Left colon (tissue), 2 donors: Measurements from ENCODE around the gene LILRA5. TPM values are rescaled to one million over a fixed set of nuclear protein-coding genes. Genes with fewer than 3 reads are reported as not detected.
"Not testable (repeated sequence)": the region's sequence is repeated elsewhere in the genome, so short reads cannot be mapped to it uniquely, and the experiment has no call there.

Experiments
- ATAC-seq: fragments of 200-7000 bp; cut with Tn5 transposase; one replicate; pipeline ENCODE4 v1.9.1; 2020; ENCODE audit warnings: mild to moderate bottlenecking, moderate library complexity
- DNase-seq, 2 donors: peaks; one replicate each; pipeline ENCODE4 v3.0.0-alpha.2; 2020
- intact Hi-C, 2 donors: fragments of 100-400 bp; cut with DNase I in 1 of 2; cut with micrococcal nuclease in 1 of 2; formaldehyde crosslinking; loops; one replicate each; pipeline versions ENCODE4 v1.11.2 to v1.14.0; 2022; cut with DNase I, micrococcal nuclease
- total RNA-seq, 2 donors: library from RNA; stranded (reverse); fragmentation: NEBNext Ultra II Directional; extraction: Animal tissue kit (Norgen Biotek cat#: 25700); gene quantifications; one replicate each; pipeline ENCODE4 v1.2.1, GENCODE V29; 2021
- donor health status: DM: no; HTN: no; CAD: no.
- donor health status: DM: yes; HTN: yes; CAD: no.

Gene LILRA5
- total RNA-seq, 2 donors from 2014 or later = 0.82 to 2.2 TPM

DNA sequence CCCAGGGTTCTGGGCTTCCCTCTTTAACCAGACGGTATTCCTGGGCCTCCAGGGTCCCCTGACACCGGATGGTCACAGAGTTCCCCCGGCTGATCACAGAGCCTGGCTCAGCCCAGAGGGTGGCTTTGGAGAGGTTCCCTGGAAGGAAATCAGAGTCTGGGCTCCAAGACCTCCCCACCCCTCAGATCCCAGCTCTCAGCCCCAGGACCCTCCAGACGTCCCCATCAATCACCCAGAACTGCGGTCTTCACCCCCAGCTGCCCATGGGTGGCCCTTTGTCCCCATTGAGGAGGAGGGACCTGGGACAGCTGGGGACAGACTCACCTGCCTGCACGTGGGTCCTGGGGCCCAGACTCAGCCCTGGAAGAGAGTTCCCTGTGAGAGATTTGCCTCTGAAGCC lies 955 bp downstream of the LILRA5 start:
- ATAC-seq (no peak), DNase-seq (no peak)
- intact Hi-C loops = no loop called here

DNA sequence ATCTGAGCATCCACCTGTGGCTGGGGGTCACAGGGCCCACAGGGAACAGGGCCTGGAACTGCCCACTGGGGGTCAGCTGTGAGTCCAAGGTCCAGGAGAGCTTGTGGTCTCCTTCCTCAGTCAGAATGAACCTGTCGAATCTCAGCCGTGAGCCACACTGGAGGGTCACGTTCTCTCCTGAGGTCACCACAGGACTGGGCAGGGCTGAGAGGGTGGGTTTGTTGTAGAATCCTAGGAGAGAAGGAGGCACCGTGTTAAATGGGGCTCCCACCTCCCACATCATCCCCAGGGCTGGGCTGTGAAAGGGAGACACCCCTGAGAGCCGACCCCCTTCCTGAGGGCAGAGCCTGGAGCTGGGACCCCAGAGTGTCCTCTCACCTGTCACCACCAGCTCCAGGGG lies 1.5 kb downstream of the LILRA5 start:
- intact Hi-C loops = no loop called here
- ATAC-seq (no peak), DNase-seq (no peak)

DNA sequence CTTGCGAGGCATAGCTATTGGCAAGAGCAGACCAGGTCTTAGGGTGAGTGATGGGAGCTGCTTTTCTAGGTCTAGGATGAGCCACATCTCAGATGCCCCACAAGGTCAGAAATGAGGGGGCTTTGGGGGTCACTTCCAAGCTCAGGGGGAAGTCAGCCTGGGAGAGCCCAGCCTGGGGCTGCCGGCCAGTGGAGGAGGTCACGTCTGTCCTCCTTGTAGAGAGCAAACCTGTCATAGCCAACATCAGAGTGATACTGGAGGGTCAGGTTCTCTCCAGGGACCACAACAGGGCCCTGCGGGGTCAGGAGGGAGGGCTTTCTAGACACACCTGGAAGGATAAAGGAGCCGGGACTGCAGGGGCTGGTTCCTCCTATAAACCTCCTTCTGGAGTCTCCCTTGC lies 2.4 kb downstream of the LILRA5 start:
- intact Hi-C loops = no loop called here
- ATAC-seq (no peak), DNase-seq (no peak)

DNA sequence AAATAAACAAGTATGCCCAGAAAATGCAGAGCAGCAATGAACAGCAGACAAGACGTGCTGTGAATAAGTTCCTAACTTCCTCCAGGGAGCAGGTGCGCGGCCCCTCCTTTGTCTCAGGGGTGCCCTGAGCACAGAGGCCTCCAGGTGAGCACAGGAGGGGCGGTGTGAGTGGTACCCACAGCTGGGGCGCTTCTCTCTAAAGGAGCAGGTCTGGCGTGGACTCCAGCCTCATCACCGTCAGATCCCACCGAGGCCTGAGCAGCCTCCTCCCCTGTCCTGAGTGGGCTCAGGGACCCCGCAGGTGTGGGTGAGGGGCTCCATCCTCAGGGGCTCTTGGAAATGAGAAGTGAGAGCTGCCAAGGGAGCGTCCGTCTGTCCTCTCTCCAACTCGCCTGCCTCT lies 3.2 kb downstream of the LILRA5 start:
- intact Hi-C loops = no loop called here
- ATAC-seq (no peak), DNase-seq (no peak)

DNA sequence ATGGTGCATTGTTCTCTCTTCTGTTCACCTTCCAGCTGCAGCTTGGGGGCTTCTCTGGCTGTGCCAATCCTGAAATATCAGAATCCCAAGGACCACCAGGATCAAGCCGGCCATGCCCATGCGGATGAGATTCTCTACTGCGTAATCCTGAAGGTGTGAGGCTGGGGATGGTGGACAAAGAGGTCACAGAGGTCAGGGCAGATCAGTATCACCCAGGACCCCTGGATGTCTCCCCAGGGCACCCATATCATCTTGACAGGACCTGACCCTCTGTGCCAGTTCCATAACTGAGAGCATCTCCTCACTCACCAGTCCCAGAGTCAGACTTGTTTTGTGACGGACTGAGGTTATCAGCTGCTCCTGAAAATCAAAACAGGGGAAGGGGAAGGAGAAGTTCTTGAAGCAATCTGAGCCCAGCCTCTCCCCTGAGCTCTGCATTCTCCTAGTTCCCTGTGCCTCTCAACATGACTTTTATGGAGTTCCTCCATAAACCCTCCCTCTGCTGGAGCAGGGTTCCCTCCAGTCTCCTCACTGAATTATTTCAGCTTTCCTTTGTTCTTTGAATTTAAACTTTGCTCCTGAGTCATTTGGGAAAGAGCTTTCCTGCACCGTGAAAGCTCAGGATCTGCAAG lies 5.5 kb downstream of the LILRA5 start:
- no peak for DNase-seq
- intact Hi-C loops = no loop called here
- ATAC-seq = no peak

DNA sequence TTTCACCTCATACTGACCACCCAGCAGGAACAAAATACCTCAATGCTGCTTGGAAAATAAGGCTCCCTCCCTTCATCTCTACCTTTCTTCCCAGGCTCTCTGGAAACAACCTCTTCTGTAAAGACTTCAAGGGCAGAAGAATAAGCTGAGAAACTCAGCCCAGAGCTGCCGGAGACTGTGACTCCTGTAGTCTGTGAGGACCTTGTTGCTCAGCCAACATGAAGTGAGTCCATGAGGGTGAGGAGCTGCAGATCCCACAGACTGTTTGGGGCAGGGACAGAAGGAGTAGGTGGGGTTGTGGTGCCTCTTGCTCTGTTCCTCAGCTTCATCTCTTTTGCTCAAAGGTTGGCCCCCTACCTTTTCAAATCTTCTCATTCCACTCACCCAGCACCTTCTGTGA lies 7.8 kb downstream of the LILRA5 start:
- intact Hi-C loops = no loop called here
- DNase-seq = no peak
- no peak for ATAC-seq

DNA sequence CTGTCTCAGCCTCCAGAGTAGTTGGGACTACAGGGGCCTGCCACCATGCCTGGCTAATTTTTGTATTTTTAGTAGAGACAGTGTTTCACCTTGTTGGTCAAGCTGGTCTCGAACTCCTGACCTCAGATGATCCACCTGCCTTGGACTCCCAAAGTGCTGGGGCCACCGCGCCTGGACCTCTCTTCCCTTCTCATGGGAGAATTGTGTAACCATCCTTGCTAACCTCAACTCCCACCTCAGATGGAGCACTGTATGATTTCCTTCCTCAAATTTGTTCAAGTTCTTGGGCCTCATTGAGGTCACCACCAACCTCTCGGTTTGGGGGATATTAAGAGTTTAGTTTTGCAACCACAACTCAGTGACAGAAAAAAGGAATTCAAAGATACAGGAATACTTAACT lies 10.7 kb downstream of the LILRA5 start:
- ATAC-seq (no peak), DNase-seq (no peak)
- intact Hi-C loops = no loop called here

DNA sequence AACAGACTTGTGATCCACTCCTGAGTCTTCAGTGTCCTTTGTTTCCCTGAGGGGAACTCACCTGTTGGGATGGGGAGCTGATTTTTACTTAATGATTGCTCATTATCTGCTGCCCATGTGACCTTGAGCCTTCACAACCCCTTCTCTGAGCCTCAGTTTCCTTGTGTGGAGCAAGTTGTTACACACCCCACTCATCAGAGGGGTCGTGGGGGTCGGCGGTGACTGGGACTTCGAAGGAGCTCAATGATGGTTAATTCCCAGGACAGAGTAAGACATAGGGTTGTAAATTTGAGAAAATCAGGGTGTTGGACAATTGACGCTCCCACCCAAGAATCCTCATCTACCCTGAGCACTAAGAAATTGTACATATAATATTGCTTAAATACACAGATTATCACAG lies 13.5 kb downstream of the LILRA5 start:
- no peak for ATAC-seq
- intact Hi-C loops = no loop called here
- no peak for DNase-seq

DNA sequence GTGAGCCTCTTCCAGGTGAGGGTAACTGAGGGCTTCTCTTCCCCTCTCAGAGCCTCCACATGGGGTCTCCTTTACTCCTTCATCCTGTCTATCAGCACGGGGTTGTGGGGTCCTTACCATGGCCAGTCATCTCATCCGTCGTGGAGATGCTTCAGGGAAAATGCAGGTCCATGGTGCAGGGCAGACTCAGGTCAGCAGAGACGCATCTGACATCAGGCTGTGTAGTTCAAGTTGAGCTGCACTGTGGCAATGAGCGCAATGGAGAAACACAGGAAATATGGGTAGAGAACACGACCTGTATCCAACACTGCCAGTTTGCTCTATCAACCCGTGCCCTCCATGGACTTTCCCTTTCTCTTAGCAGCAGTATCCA lies 13.9 kb downstream of the LILRA5 start:
- ATAC-seq = no peak
- intact Hi-C loops = no loop called here
- DNase-seq = no peak

DNA sequence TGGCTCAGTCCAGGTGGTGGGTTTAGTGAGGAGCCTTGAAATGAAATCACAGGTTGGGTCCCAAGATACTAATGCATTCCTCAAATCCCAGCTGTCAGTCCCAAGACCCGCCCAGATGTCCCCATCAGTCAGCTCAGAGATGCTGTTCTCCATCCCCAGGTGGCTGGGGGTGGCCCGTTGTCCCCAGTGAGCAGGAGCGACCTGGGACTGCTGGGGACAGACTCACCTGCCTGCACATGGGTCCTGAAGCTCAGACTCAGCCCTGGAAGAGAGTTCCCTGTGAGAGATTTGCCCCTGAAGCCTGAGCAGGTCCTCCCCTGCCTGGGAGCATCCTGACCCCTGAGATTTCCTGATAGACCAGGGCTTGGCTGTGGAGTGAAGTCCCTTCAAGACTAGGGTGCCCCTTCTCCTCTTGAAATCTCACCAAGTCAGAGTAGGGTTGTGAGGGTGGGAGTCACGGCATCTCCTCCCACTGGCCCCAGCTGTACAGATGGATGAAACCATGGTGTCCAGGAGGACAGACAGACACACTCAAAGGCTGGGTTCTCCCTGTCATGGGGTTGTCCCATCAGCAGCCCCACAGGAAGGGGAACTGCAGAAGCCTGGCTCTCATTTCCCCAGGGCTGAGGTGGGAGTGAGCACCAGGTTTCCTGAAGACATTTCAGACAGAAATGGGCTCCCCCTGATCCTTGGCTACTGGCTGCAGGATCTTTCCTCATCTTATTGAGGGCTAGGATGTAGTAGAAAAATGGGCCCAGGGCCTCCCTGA lies 14.4 kb downstream of the LILRA5 start:
- intact Hi-C loops = no loop called here
- ATAC-seq (no peak), DNase-seq (no peak)

DNA sequence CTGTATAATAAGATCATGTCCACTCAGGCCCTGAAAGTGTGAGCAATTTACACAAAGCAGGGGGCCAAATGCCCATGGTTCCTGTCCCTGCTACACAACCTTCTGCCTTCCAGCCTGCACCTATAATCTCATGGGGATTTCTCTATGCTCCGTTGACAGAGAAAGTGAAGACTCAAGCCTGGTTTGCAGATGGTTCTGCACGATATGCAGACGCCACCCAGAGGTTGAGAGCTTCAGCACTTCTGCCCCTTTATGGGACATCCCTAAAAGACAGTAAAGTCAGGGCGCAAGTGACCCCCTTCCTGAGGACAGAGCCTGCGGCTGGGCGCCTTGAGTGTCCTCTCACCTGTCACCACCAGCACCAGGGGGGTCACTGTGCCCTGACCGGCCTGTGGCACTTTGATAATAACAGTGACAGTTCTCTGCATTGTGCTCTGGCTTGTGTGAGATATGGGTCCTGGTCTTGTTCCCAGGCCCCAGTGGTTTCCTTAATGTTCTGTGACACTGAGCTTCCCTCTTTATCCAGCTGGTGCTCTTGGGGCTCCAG lies 15.1 kb downstream of the LILRA5 start:
- intact Hi-C loops = no loop called here
- DNase-seq (no peak), ATAC-seq (no peak)

DNA sequence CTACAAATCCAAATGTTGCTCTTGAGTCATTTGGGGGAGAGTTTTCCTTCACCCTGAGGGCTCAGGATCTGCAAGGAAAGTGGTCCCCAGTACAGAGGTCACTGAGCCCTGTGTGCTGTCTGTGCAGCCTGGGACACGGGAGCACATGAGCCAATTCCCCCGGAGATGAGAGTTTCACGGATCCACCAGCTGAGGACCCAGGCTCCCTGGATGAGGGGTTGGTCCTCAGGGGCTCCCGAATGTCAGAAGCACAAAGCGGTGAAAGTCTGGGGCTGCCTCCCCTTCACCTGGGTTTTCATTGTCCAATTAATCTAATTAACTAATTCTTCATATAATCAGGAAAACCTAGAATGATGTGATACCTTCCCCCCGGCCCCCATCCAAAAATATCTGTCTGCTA lies 18.4 kb downstream of the LILRA5 start:
- no peak for DNase-seq
- no peak for ATAC-seq
- intact Hi-C loops = no loop called here

DNA sequence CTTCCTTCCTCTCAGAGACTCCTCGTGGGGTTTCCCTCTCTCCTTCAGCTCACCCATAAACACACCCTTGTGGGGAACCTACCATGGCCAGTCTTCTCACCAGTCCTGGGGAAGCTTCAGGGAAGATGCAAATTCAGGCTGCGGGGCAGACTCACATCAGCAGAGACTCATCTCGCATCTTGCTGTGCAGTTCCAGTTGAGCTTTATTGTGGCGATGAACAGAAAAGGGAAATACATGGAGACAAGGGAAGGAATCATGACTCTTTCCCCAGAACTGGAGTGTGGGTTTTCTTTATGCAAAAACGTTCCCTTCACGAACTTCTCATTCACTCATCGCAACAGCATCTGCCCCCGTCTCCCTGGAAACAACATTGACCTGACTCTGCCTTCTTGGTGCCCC lies 23.8 kb downstream of the LILRA5 start:
- ATAC-seq, intact Hi-C loops: not testable (repeated sequence)

DNA sequence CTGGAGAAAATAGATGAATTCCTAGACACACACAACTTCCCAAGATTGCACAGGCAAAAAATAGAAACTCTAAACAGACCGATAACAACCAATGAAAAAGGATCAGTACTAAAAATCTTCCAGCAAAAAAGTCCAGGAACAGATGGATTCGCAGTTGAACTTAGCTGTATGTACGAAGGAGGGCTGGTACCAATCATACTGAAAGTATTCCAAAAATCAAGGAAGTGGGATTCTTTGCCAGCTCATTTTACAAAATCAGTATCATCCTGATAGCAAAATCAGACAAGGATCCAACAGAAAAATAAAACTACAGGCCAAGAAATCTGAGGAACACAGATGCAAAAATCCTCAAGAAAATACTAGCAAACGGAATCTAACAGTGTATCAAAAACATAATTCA lies 25.5 kb downstream of the LILRA5 start:
- ATAC-seq (no peak), DNase-seq (no peak)
- intact Hi-C loops = no loop called here

More for the DNA sequence above, 23.8 kb downstream of the LILRA5 start:
- not testable (repeated sequence) for DNase-seq

DNA sequence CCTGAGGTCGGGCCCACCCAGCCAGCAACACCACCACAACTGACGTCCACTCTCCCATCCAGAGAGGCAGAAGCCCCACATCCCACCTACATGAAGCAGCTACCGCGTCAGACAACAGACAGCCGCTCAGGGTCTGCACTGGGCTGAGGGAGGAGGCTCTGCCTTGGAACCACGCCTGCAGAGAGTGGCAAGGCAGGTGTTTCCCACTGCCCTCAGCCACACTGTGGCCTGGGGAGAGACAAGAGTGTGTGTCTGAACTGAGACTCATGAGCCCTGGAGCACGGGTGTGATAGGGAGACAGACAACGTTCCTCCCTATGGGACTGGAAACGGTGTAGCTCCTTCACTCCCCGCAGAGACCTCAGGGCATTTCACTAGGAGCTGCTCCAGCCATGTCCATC lies 26.7 kb downstream of the LILRA5 start:
- intact Hi-C loops, ATAC-seq: not testable (repeated sequence)

DNA sequence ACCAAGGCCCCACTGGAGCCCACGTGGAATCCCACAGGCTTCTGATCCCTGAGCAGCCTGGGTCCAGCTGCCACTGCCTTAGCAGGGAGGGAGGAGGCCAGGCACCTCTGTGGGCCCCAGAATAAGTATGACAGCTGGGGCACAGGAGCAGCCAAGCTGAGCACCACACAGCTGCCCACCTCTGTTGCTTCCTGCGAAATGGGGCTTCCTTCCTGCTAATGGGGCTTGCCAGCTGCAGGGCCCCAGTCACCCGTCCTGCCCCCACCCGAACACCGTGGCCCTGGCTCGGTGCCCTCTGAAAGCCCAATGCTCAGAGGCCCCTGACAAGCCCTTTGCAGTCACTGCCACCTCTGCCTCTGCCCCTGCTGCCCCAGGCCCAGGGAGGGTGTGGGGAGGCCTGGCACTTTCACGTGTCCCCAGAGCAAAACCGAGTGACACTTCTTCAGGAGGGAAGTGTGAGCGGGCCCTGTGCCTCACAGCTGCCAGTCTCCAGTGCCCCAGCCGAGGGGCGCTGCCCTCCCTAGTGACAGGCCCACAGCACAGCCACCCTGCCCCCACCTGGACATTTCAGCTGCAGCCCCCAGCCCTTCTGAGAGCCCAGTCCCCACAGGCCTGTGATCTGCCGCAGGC lies 27.4 kb downstream of the LILRA5 start:
- DNase-seq = not testable (repeated sequence)

More for the DNA sequence above, 26.7 kb downstream of the LILRA5 start:
- DNase-seq = not testable (repeated sequence)

DNA sequence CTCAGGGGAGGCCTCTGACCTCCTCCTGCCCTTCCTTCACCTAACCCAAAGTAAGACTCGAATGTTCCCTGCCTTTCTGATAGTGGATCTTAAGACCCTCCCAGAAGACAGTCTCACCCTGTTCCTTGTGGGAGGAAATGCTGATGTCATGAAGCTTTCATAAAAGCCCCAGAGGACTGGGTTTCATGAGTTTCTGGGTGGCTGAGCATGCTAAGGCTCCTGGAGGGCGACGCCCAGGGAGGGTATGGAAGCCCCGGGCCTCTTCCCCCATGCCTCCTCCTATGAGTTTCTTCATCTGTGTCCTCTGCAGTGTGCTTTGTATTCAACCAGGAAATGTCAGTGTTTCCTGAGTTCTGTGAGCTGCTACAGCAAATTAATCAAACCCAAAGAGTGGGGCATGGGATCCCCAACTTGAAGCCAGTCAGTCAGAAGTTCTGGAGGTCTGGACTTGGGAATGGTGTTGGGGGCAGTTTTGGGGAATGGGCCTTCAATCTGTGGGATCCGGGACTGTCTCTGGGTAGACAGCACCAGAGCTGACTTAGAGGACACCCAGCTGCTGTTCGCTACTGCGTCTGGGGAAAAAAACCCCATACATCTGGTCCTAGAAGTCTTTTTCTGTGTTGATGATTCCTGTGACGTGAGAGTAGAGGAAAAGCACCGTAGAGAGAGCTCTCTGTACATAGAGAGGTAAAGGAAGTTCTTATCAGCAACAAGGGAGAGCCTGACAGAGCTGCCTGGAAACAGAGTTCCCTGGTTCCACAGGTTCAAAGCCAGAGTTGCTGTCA lies 30.1 kb downstream of the LILRA5 start:
- ATAC-seq = no peak
- no peak for DNase-seq
- intact Hi-C loops = no loop called here

More for the DNA sequence above, 27.4 kb downstream of the LILRA5 start:
- intact Hi-C loops, ATAC-seq: not testable (repeated sequence)

DNA sequence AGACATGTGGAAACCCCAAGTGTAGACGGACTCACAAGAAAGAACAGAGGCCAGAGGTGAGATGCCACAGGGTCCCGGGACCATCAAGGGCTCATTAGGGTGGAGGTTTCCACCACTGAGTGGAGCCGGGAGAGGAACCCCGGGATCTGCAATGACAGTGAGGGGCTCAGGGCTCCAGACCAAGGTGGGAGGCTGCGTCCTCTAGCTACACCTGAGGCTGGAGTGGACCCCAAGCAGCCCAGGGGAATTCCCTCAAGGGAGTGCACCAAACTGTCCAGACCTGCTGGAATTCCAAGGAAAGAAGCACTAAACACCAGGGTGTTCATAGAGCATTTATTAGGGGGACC lies 31.3 kb downstream of the LILRA5 start:
- ATAC-seq, intact Hi-C loops, DNase-seq: not testable (repeated sequence)

DNA sequence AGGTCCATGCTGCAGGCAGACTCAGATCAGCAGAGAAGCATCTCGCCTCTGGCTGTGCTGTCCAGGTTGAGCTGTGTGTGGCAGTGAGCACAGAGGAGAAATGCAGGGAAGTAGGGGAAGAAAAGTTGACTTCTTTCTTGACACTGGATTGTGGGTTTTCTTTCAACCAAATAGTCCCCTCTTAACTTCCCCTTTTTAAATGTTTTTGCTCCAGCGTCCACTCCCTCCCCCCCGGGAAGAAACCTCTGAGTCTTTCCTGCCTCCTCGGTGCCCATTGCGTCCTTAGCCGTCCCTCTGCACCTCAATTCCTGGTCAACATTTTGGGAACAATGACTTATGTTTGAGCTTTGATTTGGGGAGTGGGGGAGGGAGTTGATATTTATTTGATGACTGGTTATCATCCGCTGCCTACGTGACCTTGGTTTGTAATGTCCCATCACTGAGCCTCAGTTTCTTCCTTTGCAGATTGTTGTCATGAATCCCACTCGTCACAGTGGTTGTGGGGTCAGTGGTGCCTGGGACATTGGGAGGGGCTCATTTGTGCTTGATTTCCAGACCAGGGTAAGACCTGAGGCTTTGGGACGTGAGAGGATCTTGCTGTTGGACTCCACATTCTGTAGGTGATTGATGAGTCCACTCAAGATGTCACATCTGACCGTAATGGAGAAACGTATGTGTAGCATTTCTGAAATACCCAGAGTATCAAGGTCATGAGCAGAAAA lies 31.8 kb downstream of the LILRA5 start, which contains the start of gene LILRB2:
TSS of gene LILRB2 (minus strand) at position 104 of the 722 bp plus-strand sequence. CDS start 614 bp downstream, outside the sequence.
- ATAC-seq (no peak), DNase-seq (no peak)
- intact Hi-C loops = no loop called here
